SK-N-SH treated with all-trans-retinoic acid at 6 μM for 48 hours (cell line): ENCODE data around the gene NBAS.

Experiments used
- RARB ChIP-seq: fragments of 250-450 bp; sonication (Bioruptor Pico); IDR thresholded peaks from 2 replicates; pipeline ENCODE4 v1.8.0; 2021; ENCODE audit warnings: mild to moderate bottlenecking, moderate library complexity
- TOX ChIP-seq: fragments of 250-450 bp; sonication (Bioruptor Pico); IDR thresholded peaks from 2 replicates; pipeline ENCODE4 v1.8.0; 2021; ENCODE audit warnings: mild to moderate bottlenecking, moderate library complexity, borderline replicate concordance
- ZFP3 ChIP-seq: fragments of 250-450 bp; sonication (Bioruptor Pico); IDR thresholded peaks from 2 replicates; pipeline ENCODE4 v1.5.0; 2020; ENCODE audit warnings: mild to moderate bottlenecking, moderate library complexity
- TF ChIP-seq, protein P1 (sequence below): fragments of 250-450 bp; sonication (Bioruptor Pico); IDR thresholded peaks from 2 replicates; pipeline ENCODE4 v1.8.0; 2021; ENCODE audit warnings: low read depth, mild to moderate bottlenecking, moderate library complexity, borderline replicate concordance
- TF ChIP-seq, protein P2 (sequence below): fragments of 250-450 bp; sonication (Bioruptor Pico); IDR thresholded peaks from 2 replicates; pipeline ENCODE4 v1.8.0; 2020; ENCODE audit warnings: mild to moderate bottlenecking, moderate library complexity, borderline replicate concordance
- TF ChIP-seq, protein P3 (sequence below): fragments of 250-450 bp; sonication (Bioruptor Pico); IDR thresholded peaks from 2 replicates; pipeline ENCODE4 v1.5.1; 2020; ENCODE audit warnings: low read depth, mild to moderate bottlenecking, moderate library complexity
- TF ChIP-seq, protein P4 (sequence below): fragments of 250-450 bp; sonication (Bioruptor Pico); IDR thresholded peaks from 2 replicates; pipeline ENCODE4 v1.5.0; 2020; ENCODE audit warnings: mild to moderate bottlenecking, moderate library complexity

DNA sequence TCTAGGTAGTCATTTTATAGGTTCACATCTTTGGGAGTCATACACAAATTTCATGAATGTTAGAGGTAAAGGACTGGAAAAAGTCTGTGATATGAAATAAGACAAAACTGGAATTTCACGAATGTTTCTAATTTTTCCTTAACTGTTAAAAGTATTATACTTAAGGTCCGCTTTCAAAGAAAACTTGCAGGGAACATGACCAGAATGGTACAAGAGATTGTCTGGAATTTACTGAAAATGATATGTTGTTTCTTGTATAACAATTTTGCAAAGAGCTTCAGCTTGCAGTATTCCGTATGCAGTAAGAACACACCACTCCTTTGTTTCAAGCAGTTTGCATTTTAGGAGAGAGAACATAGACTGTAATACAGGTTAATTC, 32.2 kb upstream of the NBAS start:
- TF ChIP-seq, protein P1, sequence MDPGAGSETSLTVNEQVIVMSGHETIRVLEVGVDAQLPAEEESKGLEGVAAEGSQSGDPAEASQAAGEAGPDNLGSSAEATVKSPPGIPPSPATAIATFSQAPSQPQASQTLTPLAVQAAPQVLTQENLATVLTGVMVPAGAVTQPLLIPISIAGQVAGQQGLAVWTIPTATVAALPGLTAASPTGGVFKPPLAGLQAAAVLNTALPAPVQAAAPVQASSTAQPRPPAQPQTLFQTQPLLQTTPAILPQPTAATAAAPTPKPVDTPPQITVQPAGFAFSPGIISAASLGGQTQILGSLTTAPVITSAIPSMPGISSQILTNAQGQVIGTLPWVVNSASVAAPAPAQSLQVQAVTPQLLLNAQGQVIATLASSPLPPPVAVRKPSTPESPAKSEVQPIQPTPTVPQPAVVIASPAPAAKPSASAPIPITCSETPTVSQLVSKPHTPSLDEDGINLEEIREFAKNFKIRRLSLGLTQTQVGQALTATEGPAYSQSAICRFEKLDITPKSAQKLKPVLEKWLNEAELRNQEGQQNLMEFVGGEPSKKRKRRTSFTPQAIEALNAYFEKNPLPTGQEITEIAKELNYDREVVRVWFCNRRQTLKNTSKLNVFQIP (CRISPR knock-in tag), result no peak
- TF ChIP-seq, protein P2, sequence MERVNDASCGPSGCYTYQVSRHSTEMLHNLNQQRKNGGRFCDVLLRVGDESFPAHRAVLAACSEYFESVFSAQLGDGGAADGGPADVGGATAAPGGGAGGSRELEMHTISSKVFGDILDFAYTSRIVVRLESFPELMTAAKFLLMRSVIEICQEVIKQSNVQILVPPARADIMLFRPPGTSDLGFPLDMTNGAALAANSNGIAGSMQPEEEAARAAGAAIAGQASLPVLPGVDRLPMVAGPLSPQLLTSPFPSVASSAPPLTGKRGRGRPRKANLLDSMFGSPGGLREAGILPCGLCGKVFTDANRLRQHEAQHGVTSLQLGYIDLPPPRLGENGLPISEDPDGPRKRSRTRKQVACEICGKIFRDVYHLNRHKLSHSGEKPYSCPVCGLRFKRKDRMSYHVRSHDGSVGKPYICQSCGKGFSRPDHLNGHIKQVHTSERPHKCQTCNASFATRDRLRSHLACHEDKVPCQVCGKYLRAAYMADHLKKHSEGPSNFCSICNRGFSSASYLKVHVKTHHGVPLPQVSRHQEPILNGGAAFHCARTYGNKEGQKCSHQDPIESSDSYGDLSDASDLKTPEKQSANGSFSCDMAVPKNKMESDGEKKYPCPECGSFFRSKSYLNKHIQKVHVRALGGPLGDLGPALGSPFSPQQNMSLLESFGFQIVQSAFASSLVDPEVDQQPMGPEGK (CRISPR knock-in tag), result no peak
- TF ChIP-seq, protein P3, sequence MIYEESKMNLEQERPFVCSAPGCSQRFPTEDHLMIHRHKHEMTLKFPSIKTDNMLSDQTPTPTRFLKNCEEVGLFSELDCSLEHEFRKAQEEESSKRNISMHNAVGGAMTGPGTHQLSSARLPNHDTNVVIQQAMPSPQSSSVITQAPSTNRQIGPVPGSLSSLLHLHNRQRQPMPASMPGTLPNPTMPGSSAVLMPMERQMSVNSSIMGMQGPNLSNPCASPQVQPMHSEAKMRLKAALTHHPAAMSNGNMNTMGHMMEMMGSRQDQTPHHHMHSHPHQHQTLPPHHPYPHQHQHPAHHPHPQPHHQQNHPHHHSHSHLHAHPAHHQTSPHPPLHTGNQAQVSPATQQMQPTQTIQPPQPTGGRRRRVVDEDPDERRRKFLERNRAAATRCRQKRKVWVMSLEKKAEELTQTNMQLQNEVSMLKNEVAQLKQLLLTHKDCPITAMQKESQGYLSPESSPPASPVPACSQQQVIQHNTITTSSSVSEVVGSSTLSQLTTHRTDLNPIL, result no peak
- no peak for TF ChIP-seq ZFP3 (CRISPR knock-in tag)
- no peak for TF ChIP-seq TOX (CRISPR knock-in tag)
- TF ChIP-seq, protein P4, sequence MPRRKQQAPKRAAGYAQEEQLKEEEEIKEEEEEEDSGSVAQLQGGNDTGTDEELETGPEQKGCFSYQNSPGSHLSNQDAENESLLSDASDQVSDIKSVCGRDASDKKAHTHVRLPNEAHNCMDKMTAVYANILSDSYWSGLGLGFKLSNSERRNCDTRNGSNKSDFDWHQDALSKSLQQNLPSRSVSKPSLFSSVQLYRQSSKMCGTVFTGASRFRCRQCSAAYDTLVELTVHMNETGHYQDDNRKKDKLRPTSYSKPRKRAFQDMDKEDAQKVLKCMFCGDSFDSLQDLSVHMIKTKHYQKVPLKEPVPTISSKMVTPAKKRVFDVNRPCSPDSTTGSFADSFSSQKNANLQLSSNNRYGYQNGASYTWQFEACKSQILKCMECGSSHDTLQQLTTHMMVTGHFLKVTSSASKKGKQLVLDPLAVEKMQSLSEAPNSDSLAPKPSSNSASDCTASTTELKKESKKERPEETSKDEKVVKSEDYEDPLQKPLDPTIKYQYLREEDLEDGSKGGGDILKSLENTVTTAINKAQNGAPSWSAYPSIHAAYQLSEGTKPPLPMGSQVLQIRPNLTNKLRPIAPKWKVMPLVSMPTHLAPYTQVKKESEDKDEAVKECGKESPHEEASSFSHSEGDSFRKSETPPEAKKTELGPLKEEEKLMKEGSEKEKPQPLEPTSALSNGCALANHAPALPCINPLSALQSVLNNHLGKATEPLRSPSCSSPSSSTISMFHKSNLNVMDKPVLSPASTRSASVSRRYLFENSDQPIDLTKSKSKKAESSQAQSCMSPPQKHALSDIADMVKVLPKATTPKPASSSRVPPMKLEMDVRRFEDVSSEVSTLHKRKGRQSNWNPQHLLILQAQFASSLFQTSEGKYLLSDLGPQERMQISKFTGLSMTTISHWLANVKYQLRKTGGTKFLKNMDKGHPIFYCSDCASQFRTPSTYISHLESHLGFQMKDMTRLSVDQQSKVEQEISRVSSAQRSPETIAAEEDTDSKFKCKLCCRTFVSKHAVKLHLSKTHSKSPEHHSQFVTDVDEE (CRISPR knock-in tag), result no peak
- no peak for TF ChIP-seq RARB (CRISPR knock-in tag)
